ENCODE data around the gene PTEN.
"Not testable (repeated sequence)": the region's sequence is repeated elsewhere in the genome, so short reads cannot be mapped to it uniquely, and the experiment has no call there.

Gene PTEN

DNA sequence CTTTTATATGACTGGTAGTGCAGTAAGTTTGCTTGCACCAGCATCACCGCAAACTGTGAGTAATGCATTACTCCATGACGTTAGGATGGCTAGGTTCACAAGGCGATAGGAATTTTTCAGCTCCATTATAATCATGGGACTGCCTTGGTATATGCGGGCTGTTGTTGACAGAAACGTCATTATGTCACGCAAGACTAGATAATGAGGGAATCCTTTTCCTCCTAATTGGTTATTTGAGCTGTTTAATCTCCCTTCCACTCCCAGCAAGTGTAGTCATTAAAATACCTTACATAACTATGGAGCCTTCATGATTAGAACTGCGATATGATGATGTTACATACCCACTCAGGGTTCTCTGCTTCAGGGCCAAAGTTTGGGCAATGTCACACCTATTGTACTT is 17.4 kb upstream of the PTEN start:
- DNase-seq: no peak

- not testable (repeated sequence) for DNase-seq
Measured at GRCh38 chr10:87846711-87847110, 16.7 kb upstream of the PTEN start.

GRCh38 chr10:87847550-87847949 is 15.9 kb upstream of the PTEN start:
- no peak for DNase-seq

DNA sequence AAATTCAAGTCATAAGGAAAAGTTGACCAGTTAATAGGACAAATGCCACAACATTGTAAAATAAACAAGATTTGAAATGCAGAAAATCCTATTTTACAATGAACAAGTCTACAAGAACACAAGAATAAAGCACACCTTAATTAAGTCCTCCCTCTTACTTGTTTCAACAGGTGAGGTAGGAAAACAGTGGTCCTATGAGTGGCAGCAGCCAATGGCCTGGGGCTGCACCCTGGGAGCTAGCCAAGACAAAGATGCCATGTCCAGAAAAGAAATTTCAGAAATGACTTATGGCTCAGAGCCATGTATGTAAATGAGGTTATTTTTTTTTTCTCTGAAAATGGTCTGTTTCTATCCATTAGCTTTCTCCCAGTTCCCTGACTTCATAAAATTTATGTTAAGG is 14.4 kb upstream of the PTEN start:
- DNase-seq: no peak

- DNase-seq: peak; percentile 23
Measured at GRCh38 chr10:87850742-87851205, 12.7 kb upstream of the PTEN start.

DNA sequence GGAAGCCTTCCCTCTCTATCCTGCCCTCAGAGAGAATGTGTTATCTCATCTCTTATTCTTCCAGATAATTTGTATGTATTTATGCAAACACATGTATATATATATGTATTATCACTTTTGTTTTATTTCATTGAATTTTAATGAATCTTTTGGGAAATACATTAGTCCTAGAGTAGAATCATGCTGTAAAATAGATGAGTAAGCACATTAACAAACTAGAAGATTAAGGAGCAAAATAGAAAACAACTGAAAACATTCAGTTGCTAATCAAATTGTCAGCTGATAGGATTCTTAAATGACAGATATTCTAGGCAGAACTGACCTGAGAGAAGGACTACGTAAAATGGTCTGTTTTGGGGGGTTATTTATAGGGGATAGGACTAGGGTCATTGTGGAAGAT is 11.3 kb upstream of the PTEN start:
- no peak for DNase-seq

- DNase-seq: not testable (repeated sequence)
Measured at GRCh38 chr10:87855247-87855646, 8.2 kb upstream of the PTEN start.

DNA sequence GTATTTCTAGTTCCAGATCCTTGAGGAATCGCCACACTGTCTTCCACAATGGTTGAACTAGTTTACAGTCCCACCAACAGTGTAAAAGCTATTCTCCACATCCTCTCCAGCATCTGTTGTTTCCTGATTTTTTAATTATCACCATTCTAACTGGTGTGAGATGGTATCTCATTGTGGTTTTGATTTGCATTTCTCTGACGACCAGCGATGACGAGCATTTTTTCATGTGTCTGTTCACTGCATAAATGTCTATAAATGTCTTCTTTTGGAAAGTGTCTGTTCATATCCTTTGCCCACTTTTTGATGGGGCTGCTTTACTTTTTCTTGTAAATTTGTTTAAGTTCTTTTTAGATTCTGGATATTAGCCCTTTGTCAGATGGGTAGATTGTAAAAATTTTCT is 7.8 kb upstream of the PTEN start:
- not testable (repeated sequence) for DNase-seq

GRCh38 chr10:87860156-87860795 is 3.1 kb upstream of the PTEN start:
- DNase-seq: peak; percentile 35

DNA sequence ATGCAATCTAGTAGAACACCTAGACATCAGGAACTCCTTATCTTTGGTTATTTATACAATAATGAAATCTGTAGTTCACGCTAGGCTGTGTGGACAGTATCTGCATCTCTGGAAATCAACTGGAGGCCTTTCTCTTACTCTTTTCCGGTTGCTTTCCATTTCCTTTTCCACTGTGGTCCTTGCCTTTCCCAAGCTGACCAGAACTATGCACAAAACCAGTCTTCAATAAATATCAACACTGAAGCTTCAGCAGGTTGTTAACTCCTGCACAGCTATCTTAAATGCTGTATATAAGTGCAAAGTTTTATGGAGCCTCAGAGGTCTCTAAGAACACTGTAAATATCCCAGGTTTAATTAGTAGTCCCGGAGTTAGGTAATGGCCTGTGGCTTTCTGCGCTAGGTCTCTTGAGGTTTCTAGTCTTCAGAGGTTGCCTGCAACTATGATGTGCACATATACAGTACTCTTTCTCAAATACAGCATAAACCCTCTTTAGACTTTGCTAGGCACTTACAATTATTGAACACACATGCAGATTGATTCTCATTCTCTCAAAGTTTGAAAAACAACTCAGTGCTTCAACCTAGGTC is 2.5 kb upstream of the PTEN start:
- DNase-seq: no peak

DNA sequence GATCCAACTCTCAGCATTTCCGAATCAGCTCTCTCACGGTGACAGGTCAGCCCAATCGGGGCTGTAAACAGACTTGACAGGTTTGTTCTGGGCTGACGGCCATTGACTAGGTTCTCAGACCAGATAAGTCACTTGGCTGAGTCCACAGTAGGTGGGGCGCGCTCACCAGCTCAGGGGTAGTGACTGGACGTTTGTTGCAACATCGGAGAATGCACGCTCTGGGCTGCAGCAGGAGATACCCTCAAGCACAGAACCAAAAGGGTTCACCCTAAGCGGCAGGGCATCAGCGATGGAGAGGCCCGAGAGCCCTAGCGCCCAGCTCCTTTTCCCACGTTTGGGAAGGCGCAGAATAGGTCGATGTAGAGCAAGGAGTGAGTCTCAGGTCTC is 1.9 kb upstream of the PTEN start:
- DNase-seq: no peak

DNA sequence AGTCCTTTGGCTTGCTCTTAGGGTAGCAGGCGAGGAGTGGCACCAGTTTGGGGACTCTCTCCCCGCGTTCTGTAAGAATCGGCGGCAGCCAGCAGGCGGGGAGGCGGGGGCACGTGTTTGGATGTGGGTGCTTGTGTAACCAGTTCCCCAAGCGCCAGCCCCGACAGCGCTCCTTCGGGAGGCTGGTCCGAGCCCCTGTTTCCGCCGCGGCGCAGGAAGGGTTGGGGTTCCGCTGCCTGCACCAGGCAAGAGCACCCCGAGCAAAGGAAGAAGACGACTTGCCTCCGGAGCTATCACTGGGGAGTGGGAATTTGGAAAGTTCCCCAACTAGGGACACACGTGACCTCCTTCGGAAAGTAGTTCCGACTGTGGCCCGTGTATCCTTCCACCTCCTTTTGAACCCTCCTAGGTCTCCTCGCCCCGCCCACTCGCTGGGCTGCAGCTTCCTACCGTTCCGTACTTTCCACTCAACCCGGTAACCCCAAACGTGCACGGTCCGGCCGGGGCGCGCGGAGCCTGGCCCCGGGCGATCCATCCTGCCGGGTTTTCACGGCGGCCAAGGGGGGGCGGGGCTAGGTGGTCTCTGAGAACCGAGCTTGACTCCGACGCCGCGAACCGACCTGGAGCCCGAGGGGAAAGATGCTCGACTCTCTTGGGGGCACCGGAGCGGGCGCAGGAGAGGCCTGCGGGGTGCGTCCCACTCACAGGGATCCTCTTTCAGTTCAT is 1.3 kb upstream of the PTEN start:
- DNase-seq: peak; percentile 91

DNA sequence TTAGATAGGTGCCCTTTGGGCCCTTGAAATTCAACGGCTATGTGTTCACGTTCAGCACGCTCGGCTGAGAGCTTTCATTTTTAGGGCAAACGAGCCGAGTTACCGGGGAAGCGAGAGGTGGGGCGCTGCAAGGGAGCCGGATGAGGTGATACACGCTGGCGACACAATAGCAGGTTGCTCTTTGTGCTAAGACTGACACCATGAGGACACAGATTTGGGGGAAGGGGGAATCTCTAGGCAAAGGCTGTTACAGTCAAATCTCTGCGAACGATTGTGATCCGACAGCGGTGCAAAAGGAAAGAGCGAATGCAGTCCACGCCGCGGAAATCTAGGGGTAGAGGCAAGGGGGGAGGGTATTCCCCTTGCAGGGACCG is 759 bp upstream of the PTEN start:
- DNase-seq: peak; percentile 54

GRCh38 chr10:87863951-87864495 is 598 bp downstream of the PTEN start:
- DNase-seq: not testable (repeated sequence)

- DNase-seq: peak; percentile 15
Measured at GRCh38 chr10:87864496-87865059, 1.2 kb downstream of the PTEN start.

- DNase-seq: no peak
Measured at GRCh38 chr10:87865241-87865881, 1.9 kb downstream of the PTEN start.

DNA sequence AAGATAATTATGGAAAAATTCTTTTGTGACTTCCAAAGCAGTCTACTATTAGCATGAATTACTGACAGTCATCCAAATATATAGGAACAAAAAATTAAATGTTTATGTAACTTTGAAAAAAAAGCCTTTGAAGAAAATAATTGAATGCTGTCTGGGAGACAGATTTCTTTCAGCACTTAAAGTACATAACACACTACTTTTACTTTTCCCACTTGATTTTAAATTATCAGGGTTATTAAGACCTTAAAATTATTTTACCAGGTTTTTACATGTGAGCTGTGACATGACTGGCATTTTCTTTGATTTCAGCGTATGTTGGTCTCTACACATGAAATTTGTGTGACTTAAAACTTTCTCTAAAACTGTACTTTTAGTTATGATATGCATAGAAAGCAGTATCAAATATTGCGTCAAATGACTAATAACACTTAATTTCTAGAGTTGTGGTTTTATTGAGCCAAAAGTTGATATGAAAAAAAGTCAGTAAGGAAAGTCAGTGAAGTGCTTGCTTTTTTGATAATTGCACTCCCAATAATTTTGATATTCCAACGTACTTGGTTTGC is 3.1 kb downstream of the PTEN start:
- DNase-seq: no peak

DNA sequence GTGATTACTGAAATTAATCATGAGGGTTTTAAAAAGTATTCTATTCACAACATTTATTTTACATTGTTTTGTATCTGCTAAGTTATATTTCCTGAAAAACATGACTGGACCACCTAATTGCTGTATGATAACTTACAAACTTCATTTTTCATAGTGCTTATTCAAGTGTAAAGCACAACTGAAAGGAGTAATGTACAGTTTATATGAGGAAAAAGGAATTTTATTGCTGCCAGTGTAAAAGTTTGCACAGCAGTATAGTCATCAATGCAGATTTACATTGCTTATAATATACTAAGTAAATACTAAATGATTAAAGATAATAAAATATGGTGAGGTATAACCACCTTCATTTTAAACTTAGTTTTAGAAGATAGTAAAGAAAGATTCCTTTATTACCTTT is 4.0 kb downstream of the PTEN start:
- no peak for DNase-seq

DNA sequence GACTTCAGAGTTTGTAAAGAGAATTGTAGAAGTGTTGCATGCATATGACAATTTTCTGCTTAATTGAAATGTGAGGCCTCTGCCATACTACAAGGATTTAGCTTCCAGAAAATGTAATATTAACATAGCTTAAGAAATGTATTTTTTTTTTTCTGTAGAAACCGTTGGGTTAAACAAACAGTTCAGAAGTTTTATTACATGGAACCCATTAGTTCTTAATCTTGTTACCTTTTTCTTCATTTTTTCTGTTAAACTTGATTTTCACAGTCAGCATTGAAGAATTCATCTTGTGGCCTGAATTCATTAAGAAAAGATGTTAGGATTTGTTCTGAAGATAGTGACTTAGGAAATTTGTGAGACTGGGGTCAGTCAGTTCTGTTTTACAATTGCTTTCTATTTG is 4.9 kb downstream of the PTEN start:
- no peak for DNase-seq

GRCh38 chr10:87869139-87869538 is 5.7 kb downstream of the PTEN start:
- not testable (repeated sequence) for DNase-seq

DNA sequence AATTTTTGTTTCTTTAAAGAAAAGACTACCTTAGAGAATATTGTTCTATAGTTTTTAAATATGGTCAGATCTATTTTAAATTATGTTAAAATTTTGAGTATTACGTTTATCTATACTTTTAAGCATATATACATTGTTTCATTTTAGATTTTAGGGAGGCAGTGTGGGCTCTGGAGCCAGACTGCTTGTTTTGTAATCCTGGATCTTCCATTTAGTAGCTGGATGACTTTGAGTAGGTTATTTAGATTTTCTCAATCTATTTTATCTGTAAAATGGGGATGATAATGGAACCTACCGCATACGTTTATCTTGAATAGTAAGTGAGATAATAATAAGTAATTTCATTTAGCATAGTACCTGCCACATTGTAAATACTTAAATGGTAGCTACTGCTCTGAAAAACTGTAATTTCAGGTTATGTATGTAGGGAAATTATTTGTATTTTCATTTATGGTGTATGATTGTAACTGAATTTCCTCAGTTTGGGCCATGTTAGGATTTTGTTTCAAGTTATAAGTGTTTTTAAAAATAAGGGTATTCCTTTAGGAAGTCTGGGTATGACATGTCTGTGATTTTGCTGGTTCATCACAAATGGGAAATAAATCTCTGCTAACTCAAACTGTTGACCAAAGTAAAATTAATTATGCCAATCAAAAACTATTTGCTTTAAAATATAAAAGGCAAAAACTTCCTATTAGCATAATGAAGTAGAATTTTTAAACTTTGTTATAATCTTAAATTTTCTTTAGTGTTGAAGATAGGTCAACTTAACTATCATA is 6.5 kb downstream of the PTEN start:
- DNase-seq: no peak

DNA sequence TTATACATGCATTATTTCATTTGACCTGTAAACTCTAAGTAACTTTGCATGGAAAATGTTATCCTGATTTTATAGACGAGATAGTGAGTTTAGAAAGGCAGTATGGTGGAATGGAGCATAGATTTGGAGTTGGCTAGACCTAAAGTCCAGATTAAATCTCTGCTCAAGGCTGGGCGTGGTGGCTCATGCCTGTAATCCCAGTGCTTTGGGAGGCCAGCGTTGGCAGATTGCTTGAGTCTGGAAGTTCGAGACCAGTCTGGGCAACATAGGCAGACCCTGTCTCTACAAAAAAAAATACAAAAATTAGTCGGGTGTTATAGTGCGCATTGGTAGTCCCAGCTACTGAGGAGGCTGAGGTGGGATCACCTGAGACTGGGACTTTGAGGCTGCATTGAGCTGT is 9.4 kb downstream of the PTEN start:
- no peak for DNase-seq
